Caki2 (cell line): ENCODE measurements around the gene GRAP. TPM values are rescaled to one million over a fixed set of nuclear protein-coding genes. Genes with fewer than 3 reads are reported as not detected.
"Not testable (repeated sequence)": the region's sequence is repeated elsewhere in the genome, so short reads cannot be mapped to it uniquely, and the experiment has no call there.

Experiments used
- DNase-seq: peaks from one replicate; pipeline ENCODE4 v3.0.0-alpha.2; 2015; ENCODE audit warnings: low read depth
- in situ Hi-C: cut with HindIII; loops from 2 replicates; pipeline ENCODE4 v1.10.0; 2016; ENCODE audit warnings: low sequenced_read_pairs, low pct_unique_long_range_greater_than_20kb, mixed read lengths
- total RNA-seq: library from RNA; depleted of rRNA; stranded (reverse); fragments of >200 nt; shearing (Covaris generic); gene quantifications from 2 replicates; pipeline ENCODE4 v1.2.3, GENCODE V29; 2014; ENCODE audit warnings: low replicate concordance

Gene GRAP
- total RNA-seq, 1 experiment from 2014 or later = 4.3 TPM

GRCh38 chr17:19047510-19047909 is 753 bp upstream of the GRAP start:
- in situ Hi-C loops = not testable (repeated sequence)

GRCh38 chr17:19044643-19045042 is 2.1 kb downstream of the GRAP start:
- DNase-seq, in situ Hi-C loops: not testable (repeated sequence)

More at GRCh38 chr17:19047510-19047909, 753 bp upstream of the GRAP start:
- not testable (repeated sequence) for DNase-seq

GRCh38 chr17:19043032-19043431 is 3.7 kb downstream of the GRAP start:
- DNase-seq, in situ Hi-C loops: not testable (repeated sequence)

GRCh38 chr17:19042369-19042768 is 4.4 kb downstream of the GRAP start:
- DNase-seq, in situ Hi-C loops: not testable (repeated sequence)

GRCh38 chr17:19041871-19042270 is 4.9 kb downstream of the GRAP start:
- DNase-seq, in situ Hi-C loops: not testable (repeated sequence)

GRCh38 chr17:19040350-19040749 is 6.4 kb downstream of the GRAP start:
- in situ Hi-C loops, DNase-seq: not testable (repeated sequence)

GRCh38 chr17:19038730-19039129 is 8.0 kb downstream of the GRAP start:
- in situ Hi-C loops = not testable (repeated sequence)

GRCh38 chr17:19038007-19038406 is 8.8 kb downstream of the GRAP start:
- in situ Hi-C loops, DNase-seq: not testable (repeated sequence)

More at GRCh38 chr17:19038730-19039129, 8.0 kb downstream of the GRAP start:
- DNase-seq = not testable (repeated sequence)

GRCh38 chr17:19037547-19037946 is 9.2 kb downstream of the GRAP start:
- in situ Hi-C loops, DNase-seq: not testable (repeated sequence)

GRCh38 chr17:19036186-19036585 is 10.6 kb downstream of the GRAP start:
- in situ Hi-C loops, DNase-seq: not testable (repeated sequence)

GRCh38 chr17:19032377-19032988 is 14.3 kb downstream of the GRAP start:
- DNase-seq, in situ Hi-C loops: not testable (repeated sequence)

GRCh38 chr17:19031729-19032128 is 15.0 kb downstream of the GRAP start:
- in situ Hi-C loops = not testable (repeated sequence)

GRCh38 chr17:19030771-19031449 is 15.8 kb downstream of the GRAP start:
- DNase-seq, in situ Hi-C loops: not testable (repeated sequence)

More at GRCh38 chr17:19031729-19032128, 15.0 kb downstream of the GRAP start:
- not testable (repeated sequence) for DNase-seq

GRCh38 chr17:19029740-19030139 is 17.0 kb downstream of the GRAP start:
- DNase-seq, in situ Hi-C loops: not testable (repeated sequence)

- DNase-seq, in situ Hi-C loops: not testable (repeated sequence)
Measured at GRCh38 chr17:19028671-19029070, 18.1 kb downstream of the GRAP start.

- in situ Hi-C loops = no loop called here
- DNase-seq = no peak
Measured at GRCh38 chr17:19024101-19025078, 22.4 kb downstream of the GRAP start.

- in situ Hi-C loops = no loop called here
- no peak for DNase-seq
Measured at GRCh38 chr17:19023209-19023999, 23.4 kb downstream of the GRAP start.

- in situ Hi-C loops = no loop called here
Measured at GRCh38 chr17:19022747-19023146, 24.0 kb downstream of the GRAP start.

More at GRCh38 chr17:19022747-19023146, 24.0 kb downstream of the GRAP start:
- DNase-seq = no peak
